ENCODE measurements around the gene PPP1R37. TPM values are rescaled to one million over a fixed set of nuclear protein-coding genes. Genes with fewer than 3 reads are reported as not detected.
A peak's percentile ranks its signal among the peaks of the same experiment; 100 is the strongest.

PPP1R37 gene
- total and polyA plus RNA-seq, 2 donors (not counting 1 experiment from before 2014, with no cell fraction given), result 11.3 to 36.0 TPM

- DNase-seq (ENCODE audit: low read depth in 2 of 2), result no peak
- no peak overlapping the region for H3K27ac ChIP-seq (ENCODE audit: insufficient read depth, low read length)
- no peaks in the 10 kb centered on the region for H4K20me1 ChIP-seq (ENCODE audit: control insufficient read depth, extremely low read depth, insufficient read depth, low read length)
- peak overlapping the region in 1 of 4 experiments; percentile 10 for H3K4me3 ChIP-seq (replicated peaks in 1 of 4; ENCODE audit: control extremely low read depth in 1 of 4, insufficient read depth in 1 of 4, low read depth in 3 of 4, low read length in 4 of 4)
- no peaks in the 10 kb centered on the region for H3K9me3 ChIP-seq (ENCODE audit: control insufficient read depth, insufficient read depth, low read depth, low read length)
- H3K36me3 ChIP-seq (ENCODE audit: control insufficient read depth, insufficient read depth, low read length), result no peaks in the 10 kb centered on the region
- H3K4me1 ChIP-seq (ENCODE audit: control insufficient read depth, extremely low read depth, insufficient read depth, low read length), result peaks cover 3% of the 10 kb centered on the region
- TF ChIP-seq CTCF (conservative IDR thresholded peaks at IDR 0.05 in 1 of 2, IDR thresholded peaks at IDR 0.05 in 1 of 2; ENCODE audit: low read depth in 1 of 2, low read length in 2 of 2), result no peak
- TF ChIP-seq EZH2 (IDR thresholded peaks at IDR 0.05; ENCODE audit: low read length, missing control alignments), result no peak
- H3K27me3 ChIP-seq (ENCODE audit: control insufficient read depth, insufficient read depth, low read length), result no peaks in the 10 kb centered on the region
- peaks cover 11% of the 10 kb centered on the region for H3K79me2 ChIP-seq (ENCODE audit: control insufficient read depth, insufficient read depth, low read length)
- no peak overlapping the region for H3K9ac ChIP-seq (ENCODE audit: insufficient read depth, low read length)
- no peak overlapping the region for H2AFZ ChIP-seq (ENCODE audit: low read length)
- H3K4me2 ChIP-seq (ENCODE audit: extremely low read depth, insufficient read depth, low read length), result no peak overlapping the region
Measured at GRCh38 chr19:45180936-45181335, 88.0 kb downstream of the PPP1R37 start.

GRCh38 chr19:45182758-45183157 lies 89.8 kb downstream of the PPP1R37 start:
- H3K9me3 ChIP-seq (ENCODE audit: control insufficient read depth, insufficient read depth, low read depth, low read length), result no peaks in the 10 kb centered on the region
- no peak overlapping the region for H3K27ac ChIP-seq (ENCODE audit: insufficient read depth, low read length)
- H3K79me2 ChIP-seq (ENCODE audit: control insufficient read depth, insufficient read depth, low read length), result peaks cover 11% of the 10 kb centered on the region
- H3K4me1 ChIP-seq (ENCODE audit: control insufficient read depth, extremely low read depth, insufficient read depth, low read length), result peaks cover 3% of the 10 kb centered on the region
- no peaks in the 10 kb centered on the region for H3K27me3 ChIP-seq (ENCODE audit: control insufficient read depth, insufficient read depth, low read length)
- no peak overlapping the region for H3K9ac ChIP-seq (ENCODE audit: insufficient read depth, low read length)
- TF ChIP-seq EZH2 (IDR thresholded peaks at IDR 0.05; ENCODE audit: low read length, missing control alignments), result no peak
- no peak for TF ChIP-seq CTCF (conservative IDR thresholded peaks at IDR 0.05 in 1 of 2, IDR thresholded peaks at IDR 0.05 in 1 of 2; ENCODE audit: low read depth in 1 of 2, low read length in 2 of 2)
- no peaks in the 10 kb centered on the region for H3K36me3 ChIP-seq (ENCODE audit: control insufficient read depth, insufficient read depth, low read length)
- no peak overlapping the region for H2AFZ ChIP-seq (ENCODE audit: low read length)
- no peak overlapping the region for H3K4me2 ChIP-seq (ENCODE audit: extremely low read depth, insufficient read depth, low read length)
- DNase-seq (ENCODE audit: low read depth in 2 of 2), result no peak
- no peak overlapping the region for H3K4me3 ChIP-seq (replicated peaks in 1 of 4; ENCODE audit: control extremely low read depth in 1 of 4, insufficient read depth in 1 of 4, low read depth in 3 of 4, low read length in 4 of 4)
- H4K20me1 ChIP-seq (ENCODE audit: control insufficient read depth, extremely low read depth, insufficient read depth, low read length), result no peaks in the 10 kb centered on the region

- H3K9ac ChIP-seq (ENCODE audit: insufficient read depth, low read length), result no peak overlapping the region
- peaks cover 11% of the 10 kb centered on the region for H3K79me2 ChIP-seq (ENCODE audit: control insufficient read depth, insufficient read depth, low read length)
- TF ChIP-seq EZH2 (IDR thresholded peaks at IDR 0.05; ENCODE audit: low read length, missing control alignments) (no peak), CTCF (conservative IDR thresholded peaks at IDR 0.05 in 1 of 2, IDR thresholded peaks at IDR 0.05 in 1 of 2; ENCODE audit: low read depth in 1 of 2, low read length in 2 of 2) (no peak)
- no peak for DNase-seq (ENCODE audit: low read depth in 2 of 2)
- no peak overlapping the region for H2AFZ ChIP-seq (ENCODE audit: low read length)
- no peaks in the 10 kb centered on the region for H3K9me3 ChIP-seq (ENCODE audit: control insufficient read depth, insufficient read depth, low read depth, low read length)
- H4K20me1 ChIP-seq (ENCODE audit: control insufficient read depth, extremely low read depth, insufficient read depth, low read length), result no peaks in the 10 kb centered on the region
- H3K27me3 ChIP-seq (ENCODE audit: control insufficient read depth, insufficient read depth, low read length), result no peaks in the 10 kb centered on the region
- H3K4me3 ChIP-seq (replicated peaks in 1 of 4; ENCODE audit: control extremely low read depth in 1 of 4, insufficient read depth in 1 of 4, low read depth in 3 of 4, low read length in 4 of 4), result no peak overlapping the region
- H3K27ac ChIP-seq (ENCODE audit: insufficient read depth, low read length), result no peak overlapping the region
- no peaks in the 10 kb centered on the region for H3K36me3 ChIP-seq (ENCODE audit: control insufficient read depth, insufficient read depth, low read length)
- H3K4me2 ChIP-seq (ENCODE audit: extremely low read depth, insufficient read depth, low read length), result no peak overlapping the region
- H3K4me1 ChIP-seq (ENCODE audit: control insufficient read depth, extremely low read depth, insufficient read depth, low read length), result peaks cover 3% of the 10 kb centered on the region
Measured at GRCh38 chr19:45184115-45184514, 91.1 kb downstream of the PPP1R37 start.

Measured in fibroblast of lung (primary cell).